K562 (cell line): ENCODE measurements around the gene FBN1. TPM values are rescaled to one million over a fixed set of nuclear protein-coding genes. Genes with fewer than 3 reads are reported as not detected.

ENCODE experiments used
- GABPB1 ChIP-seq: sonication (generic); formaldehyde crosslinking; IDR thresholded peaks from 2 replicates; pipeline ENCODE4 v1.8.0; 2022; ENCODE audit warnings: mild to moderate bottlenecking, missing genetic modification reagents
- JUN ChIP-seq, 2 experiments: sonication (generic) in 1 of 2; formaldehyde crosslinking in 1 of 2; IDR thresholded peaks; 2 replicates each; pipeline versions ENCODE4 v1.6.1 to v1.8.0; 2012 to 2022; ENCODE audit warnings: borderline replicate concordance in 2 of 2, mild to moderate bottlenecking in 2 of 2, improper control_type of control experiment in 1 of 2, low read depth in 1 of 2, low read length in 1 of 2, missing genetic modification reagents in 1 of 2
- KLF10 ChIP-seq: fragments of 250-450 bp; sonication (Bioruptor Pico); IDR thresholded peaks from 2 replicates; pipeline ENCODE4 v1.6.1; 2021; ENCODE audit warnings: matching md5 sums
- NCOA1 ChIP-seq: fragments of 450-650 bp; IDR thresholded peaks from 2 replicates; pipeline ENCODE4 v1.6.1; 2016; ENCODE audit warnings: low read depth
- NR2F6 ChIP-seq: fragments of 450-650 bp; formaldehyde crosslinking; IDR thresholded peaks from 2 replicates; pipeline ENCODE4 v1.4.0; 2020; ENCODE audit warnings: mild to moderate bottlenecking
- PRMT5 ChIP-seq: sonication (generic); formaldehyde crosslinking; IDR thresholded peaks from 2 replicates; pipeline ENCODE4 v1.5.0; 2020; ENCODE audit warnings: missing genetic modification reagents
- RBM39 ChIP-seq: fragments of 200-400 bp; formaldehyde crosslinking; optimal IDR thresholded peaks from 2 replicates; pipeline ENCODE3; 2018; ENCODE audit warnings: low read depth, low read length
- SIX5 ChIP-seq, 2 experiments: IDR thresholded peaks; 2 replicates each; pipeline ENCODE4 v1.6.1; 2011; ENCODE audit warnings: low read length in 2 of 2, borderline replicate concordance in 1 of 2, low read depth in 1 of 2, mild to moderate bottlenecking in 1 of 2, moderate library complexity in 1 of 2; ENCODE audit not compliant: insufficient read depth in 1 of 2
- TBL1XR1 ChIP-seq, 2 experiments: IDR thresholded peaks; 2 replicates each; pipeline ENCODE4 v1.6.1; 2012; ENCODE audit warnings: improper control_type of control experiment in 2 of 2, low read length in 2 of 2, mild to moderate bottlenecking in 1 of 2
- ZBTB7A ChIP-seq: IDR thresholded peaks from 2 replicates; pipeline ENCODE4 v1.6.1; 2011; ENCODE audit warnings: low read depth, mild to moderate bottlenecking, low read length, moderate library complexity, borderline replicate concordance; ENCODE audit not compliant: control insufficient read depth
- ZC3H11A ChIP-seq: IDR thresholded peaks from 2 replicates; pipeline ENCODE4 v1.6.1; 2012; ENCODE audit warnings: low read depth, low read length, improper control_type of control experiment
- ZNF76 ChIP-seq: fragments of 250-450 bp; sonication (Bioruptor Pico); IDR thresholded peaks from 2 replicates; pipeline ENCODE4 v1.4.0; 2020; ENCODE audit warnings: mild to moderate bottlenecking, moderate library complexity, borderline replicate concordance
- polyA plus RNA-seq, 8 experiments: library from polyadenylated mRNA; depleted of rRNA in 4 of 8; stranded (reverse) in 5 of 8; unstranded in 3 of 8; fragments of >200 nt; fragmentation: Nextera tagmentation in 2 of 8; fragmentation: Illumina TruSeq in 1 of 8; extraction: Ambion mirVana in 2 of 8; extraction: Trizol in 1 of 8; gene quantifications; 2 replicates each; pipeline versions ENCODE4 v1.2.1 to v1.2.3, GENCODE V29; 2011 to 2014; ENCODE audit warnings: inconsistent platforms in 1 of 8, missing spikeins in 1 of 8
- total RNA-seq, 7 experiments: library from RNA; depleted of rRNA in 6 of 7; stranded (reverse); fragments of >200 nt in 6 of 7; fragmentation: Illumina TruSeq in 2 of 7; extraction: Trizol in 2 of 7; gene quantifications; 2 replicates each; pipeline versions ENCODE4 v1.2.1 to v1.2.3, GENCODE V29; 2011 to 2021; ENCODE audit warnings: low replicate concordance in 1 of 7
- TF ChIP-seq, protein P1 (sequence below): IDR thresholded peaks from 3 replicates; pipeline ENCODE4 v1.6.1; 2011; ENCODE audit warnings: borderline replicate concordance, mild to moderate bottlenecking; ENCODE audit not compliant: insufficient read length, insufficient read depth
- TF ChIP-seq, protein P2 (sequence below): sonication (generic); formaldehyde crosslinking; IDR thresholded peaks from 2 replicates; pipeline ENCODE4 v1.8.0; 2022; ENCODE audit warnings: missing genetic modification reagents, mild to moderate bottlenecking, borderline replicate concordance
- TF ChIP-seq, protein P3 (sequence below): fragments of 450-650 bp; conservative IDR thresholded peaks from 2 replicates; pipeline ENCODE4 v1.6.1; 2016; ENCODE audit warnings: missing genetic modification characterization, low read depth, mild to moderate bottlenecking, control low read depth, missing compliant biosample characterization
- TF ChIP-seq, protein P4 (sequence below): fragments of 250-450 bp; sonication (Bioruptor Pico); IDR thresholded peaks from 2 replicates; pipeline ENCODE4 v1.8.0; 2021; ENCODE audit warnings: mild to moderate bottlenecking, moderate library complexity

The FBN1 gene
- total and polyA plus RNA-seq, 9 of the 15 experiments (the other 6 are each of a cell fraction or from before 2014, with no cell fraction given) = 0.15 to 1.2 (median 0.60) TPM

DNA sequence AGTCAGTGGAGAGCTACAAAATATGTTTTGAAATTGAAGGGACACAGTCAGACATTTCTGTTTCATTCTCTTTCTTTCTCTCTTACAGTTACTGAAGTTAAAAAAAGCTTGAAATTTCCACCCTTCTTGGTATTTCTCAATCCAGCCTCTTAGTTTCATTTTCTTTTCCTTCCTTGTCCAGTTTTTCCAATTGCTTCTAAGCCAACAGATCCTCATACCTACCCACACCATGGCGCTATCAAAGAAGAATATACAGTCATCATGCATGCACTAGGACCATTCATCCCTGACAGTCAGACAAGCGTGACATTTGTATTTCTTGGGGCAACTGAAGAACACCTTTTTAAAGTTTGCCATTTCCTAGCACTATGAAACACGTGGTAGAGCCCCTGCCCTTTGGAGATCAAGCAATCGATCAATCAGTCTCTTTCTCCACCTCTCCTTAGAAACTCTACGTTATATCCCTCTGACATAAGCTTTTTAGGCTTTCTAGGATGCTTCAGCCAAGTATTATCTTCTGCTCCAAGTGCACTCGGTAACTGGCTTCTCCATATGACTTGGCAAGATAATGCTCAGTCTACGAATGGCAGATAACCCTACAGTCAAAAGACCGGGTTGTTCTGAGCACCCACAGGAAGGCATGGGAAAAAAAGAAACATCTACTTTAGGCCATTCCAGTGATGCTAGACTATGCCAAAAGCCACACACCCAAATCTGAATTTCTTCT is 65.4 kb downstream of the FBN1 start (continued):
- TF ChIP-seq, protein P1, sequence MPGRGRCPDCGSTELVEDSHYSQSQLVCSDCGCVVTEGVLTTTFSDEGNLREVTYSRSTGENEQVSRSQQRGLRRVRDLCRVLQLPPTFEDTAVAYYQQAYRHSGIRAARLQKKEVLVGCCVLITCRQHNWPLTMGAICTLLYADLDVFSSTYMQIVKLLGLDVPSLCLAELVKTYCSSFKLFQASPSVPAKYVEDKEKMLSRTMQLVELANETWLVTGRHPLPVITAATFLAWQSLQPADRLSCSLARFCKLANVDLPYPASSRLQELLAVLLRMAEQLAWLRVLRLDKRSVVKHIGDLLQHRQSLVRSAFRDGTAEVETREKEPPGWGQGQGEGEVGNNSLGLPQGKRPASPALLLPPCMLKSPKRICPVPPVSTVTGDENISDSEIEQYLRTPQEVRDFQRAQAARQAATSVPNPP = no peak
- TF ChIP-seq, protein P2, sequence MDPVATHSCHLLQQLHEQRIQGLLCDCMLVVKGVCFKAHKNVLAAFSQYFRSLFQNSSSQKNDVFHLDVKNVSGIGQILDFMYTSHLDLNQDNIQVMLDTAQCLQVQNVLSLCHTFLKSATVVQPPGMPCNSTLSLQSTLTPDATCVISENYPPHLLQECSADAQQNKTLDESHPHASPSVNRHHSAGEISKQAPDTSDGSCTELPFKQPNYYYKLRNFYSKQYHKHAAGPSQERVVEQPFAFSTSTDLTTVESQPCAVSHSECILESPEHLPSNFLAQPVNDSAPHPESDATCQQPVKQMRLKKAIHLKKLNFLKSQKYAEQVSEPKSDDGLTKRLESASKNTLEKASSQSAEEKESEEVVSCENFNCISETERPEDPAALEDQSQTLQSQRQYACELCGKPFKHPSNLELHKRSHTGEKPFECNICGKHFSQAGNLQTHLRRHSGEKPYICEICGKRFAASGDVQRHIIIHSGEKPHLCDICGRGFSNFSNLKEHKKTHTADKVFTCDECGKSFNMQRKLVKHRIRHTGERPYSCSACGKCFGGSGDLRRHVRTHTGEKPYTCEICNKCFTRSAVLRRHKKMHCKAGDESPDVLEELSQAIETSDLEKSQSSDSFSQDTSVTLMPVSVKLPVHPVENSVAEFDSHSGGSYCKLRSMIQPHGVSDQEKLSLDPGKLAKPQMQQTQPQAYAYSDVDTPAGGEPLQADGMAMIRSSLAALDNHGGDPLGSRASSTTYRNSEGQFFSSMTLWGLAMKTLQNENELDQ (CRISPR knock-in tag) = no peak
- TF ChIP-seq PRMT5 (CRISPR knock-in tag) (no peak), JUN (IDR thresholded peaks at IDR 0.05; ENCODE audit: borderline replicate concordance, low read depth, low read length) (no peak), JUN (CRISPR knock-in tag; IDR thresholded peaks at IDR 0.05; ENCODE audit: borderline replicate concordance) (no peak), SIX5 (IDR thresholded peaks at IDR 0.05; ENCODE audit: borderline replicate concordance in 1 of 2, insufficient read depth in 1 of 2, low read depth in 1 of 2, low read length in 2 of 2) (no peak), NR2F6 (CRISPR knock-in tag) (no peak), ZBTB7A (no peak), GABPB1 (CRISPR knock-in tag) (no peak), TBL1XR1 (IDR thresholded peaks at IDR 0.05; ENCODE audit: low read length in 2 of 2) (peak; percentile 37 to 87; a peak in 3 of 4 replicates), ZNF76 (CRISPR knock-in tag) (no peak), RBM39 (no peak), NCOA1 (no peak), KLF10 (CRISPR knock-in tag) (no peak), ZC3H11A (no peak)
- TF ChIP-seq, protein P3, sequence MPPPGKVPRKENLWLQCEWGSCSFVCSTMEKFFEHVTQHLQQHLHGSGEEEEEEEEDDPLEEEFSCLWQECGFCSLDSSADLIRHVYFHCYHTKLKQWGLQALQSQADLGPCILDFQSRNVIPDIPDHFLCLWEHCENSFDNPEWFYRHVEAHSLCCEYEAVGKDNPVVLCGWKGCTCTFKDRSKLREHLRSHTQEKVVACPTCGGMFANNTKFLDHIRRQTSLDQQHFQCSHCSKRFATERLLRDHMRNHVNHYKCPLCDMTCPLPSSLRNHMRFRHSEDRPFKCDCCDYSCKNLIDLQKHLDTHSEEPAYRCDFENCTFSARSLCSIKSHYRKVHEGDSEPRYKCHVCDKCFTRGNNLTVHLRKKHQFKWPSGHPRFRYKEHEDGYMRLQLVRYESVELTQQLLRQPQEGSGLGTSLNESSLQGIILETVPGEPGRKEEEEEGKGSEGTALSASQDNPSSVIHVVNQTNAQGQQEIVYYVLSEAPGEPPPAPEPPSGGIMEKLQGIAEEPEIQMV = no peak
- TF ChIP-seq, protein P4, sequence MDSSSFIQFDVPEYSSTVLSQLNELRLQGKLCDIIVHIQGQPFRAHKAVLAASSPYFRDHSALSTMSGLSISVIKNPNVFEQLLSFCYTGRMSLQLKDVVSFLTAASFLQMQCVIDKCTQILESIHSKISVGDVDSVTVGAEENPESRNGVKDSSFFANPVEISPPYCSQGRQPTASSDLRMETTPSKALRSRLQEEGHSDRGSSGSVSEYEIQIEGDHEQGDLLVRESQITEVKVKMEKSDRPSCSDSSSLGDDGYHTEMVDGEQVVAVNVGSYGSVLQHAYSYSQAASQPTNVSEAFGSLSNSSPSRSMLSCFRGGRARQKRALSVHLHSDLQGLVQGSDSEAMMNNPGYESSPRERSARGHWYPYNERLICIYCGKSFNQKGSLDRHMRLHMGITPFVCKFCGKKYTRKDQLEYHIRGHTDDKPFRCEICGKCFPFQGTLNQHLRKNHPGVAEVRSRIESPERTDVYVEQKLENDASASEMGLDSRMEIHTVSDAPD (CRISPR knock-in tag) = no peak
